Stimulated activated CD4-positive, alpha-beta T cell treated with anti-CD3 and anti-CD28 coated beads, Interleukin-15, amount 100 ng/mL, for 1 hour (primary cell): ENCODE data around the gene ZBTB8OS.
"Not testable (repeated sequence)": the region's sequence is repeated elsewhere in the genome, so short reads cannot be mapped to it uniquely, and the experiment has no call there.

ENCODE experiments used
- DNase-seq, 2 donors: peaks; one replicate each; pipeline ENCODE4 v3.0.0-alpha.2; 2020; ENCODE audit warnings: low read depth in 1 of 2, low spot score in 1 of 2

The ZBTB8OS gene

GRCh38 chr1:32650248-32650751, at the start of gene ZBTB8OS:
Gene ZBTB8OS, minus strand, starts transcription at chr1:32650550. Its CDS starts 21 bp downstream, at chr1:32650529.
- DNase-seq, result peak; percentile 67

DNA sequence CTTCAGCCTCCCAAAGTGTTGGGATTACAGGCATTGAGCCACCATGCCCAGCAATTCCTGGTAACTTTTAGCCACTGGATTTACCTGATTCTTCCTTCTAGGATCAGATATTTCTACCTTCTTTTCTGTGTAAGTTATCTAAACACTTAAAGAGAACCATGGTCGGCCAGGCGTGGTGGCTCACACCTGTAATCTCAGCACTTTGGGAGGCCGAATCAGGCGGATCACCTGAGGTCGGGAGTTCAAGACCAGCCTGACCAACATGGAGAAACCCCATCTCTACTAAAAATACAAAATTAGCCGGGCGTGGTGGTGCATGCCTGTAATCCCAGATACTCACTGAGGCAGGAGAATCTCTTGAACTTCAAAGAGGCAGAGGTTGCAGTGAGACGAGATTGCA, 46.6 kb upstream of the ZBTB8OS start:
- not testable (repeated sequence) for DNase-seq

- DNase-seq, result no peak
Measured at GRCh38 chr1:32696041-32696440, 45.7 kb upstream of the ZBTB8OS start.

- DNase-seq, result no peak
Measured at GRCh38 chr1:32695098-32695904, 45.0 kb upstream of the ZBTB8OS start.

DNA sequence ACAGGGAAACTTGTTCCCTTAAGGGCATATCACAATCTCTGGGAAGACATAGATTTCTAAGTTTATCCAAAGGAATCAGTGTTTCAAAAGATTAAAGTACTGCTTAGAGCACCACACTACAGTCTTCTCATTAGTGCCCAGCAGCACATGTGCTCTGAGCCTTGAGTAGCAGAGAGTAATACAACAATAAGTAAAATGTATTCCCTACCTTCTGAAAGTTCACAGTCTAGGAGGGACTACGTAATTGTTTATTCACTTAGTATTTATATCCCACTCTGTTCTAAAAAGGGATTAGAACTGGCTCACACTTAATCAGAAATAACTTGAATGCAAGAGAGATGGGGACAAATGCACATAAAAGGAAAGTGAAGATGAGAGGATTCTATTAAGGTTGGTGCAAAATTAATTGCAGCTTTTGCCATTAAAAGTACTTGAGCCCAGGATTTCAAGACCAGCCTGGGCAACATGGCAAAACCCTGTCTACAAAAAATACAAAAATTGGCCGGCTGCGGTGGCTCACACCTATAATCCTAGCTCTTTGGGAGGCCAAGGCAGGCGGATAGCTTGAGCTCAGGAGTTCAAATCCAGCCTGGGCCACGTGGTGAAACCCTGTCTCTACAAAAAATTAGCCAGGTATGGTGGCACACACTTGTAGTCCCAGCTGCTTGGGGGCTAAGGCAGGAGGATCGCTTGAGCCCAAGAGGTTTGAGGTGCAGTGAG, 43.3 kb upstream of the ZBTB8OS start:
- DNase-seq, result no peak

- no peak for DNase-seq
Measured at GRCh38 chr1:32686387-32686786, 36.0 kb upstream of the ZBTB8OS start.

- DNase-seq, result no peak
Measured at GRCh38 chr1:32685498-32685897, 35.1 kb upstream of the ZBTB8OS start.

DNA sequence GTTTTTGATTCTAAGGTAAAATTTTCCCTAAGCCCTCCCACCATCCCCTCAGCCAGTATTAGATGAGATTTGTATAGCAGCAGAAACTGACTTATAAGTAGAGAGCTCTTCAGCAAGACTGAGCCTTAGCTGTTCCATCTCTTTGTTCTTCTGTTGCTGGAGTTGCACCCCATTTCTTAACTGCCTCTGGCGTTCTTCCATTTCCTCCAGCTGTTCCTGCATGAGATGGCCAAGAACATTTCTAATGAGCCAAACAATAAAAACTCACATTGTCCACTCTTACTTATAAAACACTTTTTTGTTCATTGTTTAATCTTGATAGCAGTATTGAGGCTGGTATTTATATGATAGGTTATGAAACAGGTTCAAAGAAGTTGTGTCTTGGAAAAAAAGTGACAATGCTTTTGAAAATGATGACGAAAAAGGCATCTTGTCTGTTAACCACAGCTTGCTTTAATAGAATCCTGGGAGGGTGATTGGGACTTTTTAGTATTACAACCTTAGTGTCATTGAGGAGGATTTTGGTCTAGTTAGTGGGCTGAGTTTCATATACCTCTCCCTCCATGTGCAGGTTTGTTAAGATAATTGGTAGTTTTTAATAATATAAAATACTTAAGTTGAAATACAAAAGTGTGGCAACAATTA, 33.9 kb upstream of the ZBTB8OS start:
- DNase-seq, result no peak

DNA sequence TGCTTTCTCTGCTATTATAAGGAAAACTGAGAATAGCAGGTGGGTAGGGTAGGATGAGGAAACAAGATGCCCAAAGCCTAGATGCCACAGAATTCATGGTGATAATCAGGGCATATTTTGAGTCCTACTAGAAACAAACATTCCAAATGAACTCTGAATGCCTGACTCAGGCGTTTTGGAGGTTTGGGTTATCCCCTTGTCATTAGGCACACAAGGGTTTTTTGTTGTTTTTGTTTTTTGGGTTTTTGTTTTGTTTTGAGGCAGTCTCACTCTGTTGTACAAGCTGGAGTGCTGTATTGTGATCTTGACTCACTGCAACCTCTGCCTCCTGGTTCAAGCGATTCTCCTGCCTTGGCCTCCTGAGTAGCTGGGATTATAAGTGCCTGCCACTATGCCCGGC, 33.0 kb upstream of the ZBTB8OS start:
- DNase-seq, result no peak

DNA sequence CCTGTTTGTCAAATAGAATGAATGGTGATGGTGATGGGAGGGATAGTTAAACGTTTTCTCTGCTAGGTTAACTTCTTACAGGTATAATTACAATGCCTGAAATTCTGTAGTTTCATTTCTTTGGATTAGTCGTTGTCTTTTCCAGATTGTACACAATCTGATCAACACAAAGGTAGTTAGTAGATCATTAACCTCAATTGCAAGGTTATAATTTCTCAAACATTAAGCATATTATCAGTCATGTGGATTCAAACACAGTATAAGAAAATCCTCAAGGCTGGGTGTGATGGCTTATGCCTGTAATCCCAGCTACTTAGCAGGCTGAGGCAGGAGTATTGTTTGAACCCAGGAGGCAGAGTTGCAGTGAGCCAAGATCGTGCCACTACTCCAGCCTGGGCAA, 31.6 kb upstream of the ZBTB8OS start:
- DNase-seq, result no peak

GRCh38 chr1:32681509-32681908, 31.2 kb upstream of the ZBTB8OS start:
- DNase-seq, result no peak

GRCh38 chr1:32680642-32681041, 30.3 kb upstream of the ZBTB8OS start:
- DNase-seq, result no peak

DNA sequence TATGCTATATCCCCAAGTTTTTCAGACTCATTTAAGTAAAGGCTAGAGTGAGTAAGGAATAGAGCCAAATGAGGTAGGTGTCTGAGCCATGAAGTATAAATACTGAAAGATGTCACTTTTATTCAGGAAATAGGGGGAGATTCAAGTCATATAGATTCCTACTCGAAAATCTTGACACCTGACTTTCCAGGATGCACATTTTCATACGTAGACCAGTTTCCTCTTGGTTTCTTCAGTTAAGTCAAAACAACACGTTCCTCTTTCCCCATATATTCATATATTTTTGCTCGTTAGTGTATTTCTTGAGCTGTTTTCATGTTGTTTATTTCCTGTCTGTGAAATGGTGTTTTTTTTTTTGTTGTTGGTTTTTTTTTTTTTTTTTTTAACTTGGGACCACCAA, 29.6 kb upstream of the ZBTB8OS start:
- not testable (repeated sequence) for DNase-seq

- DNase-seq, result no peak
Measured at GRCh38 chr1:32676945-32677344, 26.6 kb upstream of the ZBTB8OS start.

- not testable (repeated sequence) for DNase-seq
Measured at GRCh38 chr1:32668716-32669115, 18.4 kb upstream of the ZBTB8OS start.

DNA sequence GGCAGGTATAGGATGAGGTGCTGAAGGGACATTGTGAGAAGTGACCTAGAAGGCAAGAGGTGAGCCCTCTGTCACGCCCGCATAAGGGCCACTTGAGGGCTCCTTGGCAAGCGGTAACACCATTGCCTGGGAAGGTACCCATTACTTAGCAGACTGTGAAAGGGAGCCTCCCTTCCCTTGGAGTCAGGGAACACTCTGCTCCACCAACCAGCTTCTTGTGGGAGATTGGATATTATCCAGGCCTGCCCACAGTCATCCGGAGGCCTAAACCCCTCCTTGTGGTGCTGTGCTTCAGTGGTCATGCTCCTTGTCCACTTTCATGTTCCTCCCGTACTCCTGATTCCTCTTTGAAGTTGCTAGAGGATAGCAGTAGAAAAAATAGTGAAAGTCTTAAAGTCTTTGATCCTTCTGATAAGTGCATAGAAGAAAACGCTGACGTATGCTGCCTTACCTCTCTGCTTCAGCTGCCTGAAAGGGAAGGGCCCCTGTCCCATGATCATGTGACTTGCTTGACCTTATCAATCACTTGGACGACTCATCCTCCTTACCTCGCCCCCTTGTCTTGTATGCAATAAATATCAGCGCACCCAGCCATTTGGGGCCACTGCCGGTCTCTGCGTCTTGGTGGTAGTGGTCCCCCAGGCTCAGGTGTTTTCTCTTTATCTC, 16.7 kb upstream of the ZBTB8OS start:
- no peak for DNase-seq

DNA sequence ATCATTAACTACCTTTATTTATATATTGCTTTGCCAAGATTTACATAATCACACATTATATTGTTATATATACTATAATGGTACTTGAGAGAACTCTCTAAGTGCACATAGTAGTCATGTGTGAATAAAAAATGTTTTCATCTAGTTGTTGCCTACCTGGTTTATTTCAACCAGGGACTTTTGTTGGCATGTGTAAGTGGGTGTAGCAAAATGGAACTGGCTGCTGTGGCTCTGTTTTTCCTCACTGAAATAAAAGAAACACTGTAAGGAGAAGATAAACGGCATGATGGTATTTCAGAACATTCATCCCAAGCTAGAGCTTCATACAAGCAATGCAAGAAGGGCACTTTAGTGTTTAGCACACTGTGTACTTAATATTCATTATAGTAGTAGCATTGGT, 15.6 kb upstream of the ZBTB8OS start:
- DNase-seq, result no peak

DNA sequence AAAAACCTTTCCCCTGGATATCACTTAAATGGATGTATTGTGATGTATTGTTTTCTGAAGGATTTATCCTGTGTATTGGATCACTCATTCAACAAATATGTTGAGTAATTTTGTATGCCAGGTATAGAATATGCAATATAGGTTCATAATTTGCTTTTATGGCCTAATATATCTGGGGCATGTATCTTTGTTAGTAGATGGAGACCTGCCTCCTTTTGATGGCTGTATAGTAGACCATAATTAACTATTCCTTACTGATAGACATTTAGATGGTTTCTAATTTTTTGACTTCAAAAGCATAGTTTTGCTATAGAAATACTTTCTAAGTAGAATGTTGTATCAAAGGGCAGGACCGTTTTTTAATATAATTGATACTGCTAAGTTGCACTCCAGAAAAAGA, 9.2 kb upstream of the ZBTB8OS start:
- no peak for DNase-seq

DNA sequence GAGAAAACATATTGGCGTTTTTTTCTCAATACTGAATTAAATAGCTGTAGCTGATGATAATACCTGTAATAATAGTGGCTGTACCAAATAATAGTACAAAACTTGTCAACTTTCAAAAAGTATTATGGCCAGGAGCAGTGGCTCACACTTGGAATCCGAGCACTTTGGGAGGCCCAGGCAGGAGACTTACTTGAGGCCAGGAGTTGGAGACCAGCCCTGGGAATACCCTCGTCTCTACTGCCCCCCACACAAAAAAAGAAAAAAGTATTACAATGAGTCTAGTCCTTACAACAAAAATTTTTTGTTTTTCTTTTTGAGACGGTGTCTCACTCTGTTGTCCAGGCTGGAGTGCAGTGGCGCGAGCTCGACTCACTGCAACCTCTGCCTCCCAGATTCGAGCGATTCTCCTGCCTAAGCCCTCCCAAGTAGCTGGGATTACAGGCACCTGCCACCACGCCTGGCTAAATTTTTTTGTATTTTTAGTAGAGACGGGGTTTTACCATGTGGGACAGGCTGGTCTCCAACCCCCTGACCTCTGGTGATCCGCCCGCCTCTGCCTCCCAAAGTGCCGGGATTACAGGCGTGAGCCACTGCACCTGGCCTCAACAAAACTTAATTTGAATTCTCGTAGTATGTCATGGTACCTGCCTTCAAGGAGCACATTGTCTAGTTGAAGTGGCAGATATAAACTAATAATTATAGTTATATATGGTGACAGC, 2.1 kb upstream of the ZBTB8OS start:
- DNase-seq, result no peak

DNA sequence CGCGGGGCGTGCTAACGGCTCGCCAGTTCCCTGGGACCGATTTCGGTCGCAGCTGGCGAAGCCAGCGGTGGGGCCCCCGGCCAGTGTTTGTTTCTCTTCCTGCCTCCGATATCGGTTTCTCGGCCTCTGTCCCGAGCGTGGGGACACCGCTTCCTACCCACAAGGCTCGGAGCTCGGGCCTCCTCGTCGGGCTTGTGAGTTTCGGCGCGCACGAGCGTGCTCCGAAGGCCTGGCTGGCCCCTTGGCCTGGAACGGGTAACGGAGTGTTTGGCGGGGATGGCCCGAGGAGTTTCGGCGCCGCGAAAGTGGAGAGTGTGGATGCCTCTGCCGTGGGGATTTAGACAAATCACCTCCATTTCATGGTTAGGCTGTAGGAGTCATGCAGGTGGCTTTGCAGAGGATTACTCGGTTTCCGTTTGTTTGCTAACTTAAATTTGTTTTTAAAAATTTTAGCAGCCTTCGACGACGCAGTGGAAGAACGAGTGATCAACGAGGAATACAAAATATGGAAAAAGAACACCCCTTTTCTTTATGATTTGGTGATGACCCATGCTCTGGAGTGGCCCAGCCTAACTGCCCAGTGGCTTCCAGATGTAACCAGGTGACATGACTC, 1.2 kb upstream of the ZBTB8OS start:
- no peak for DNase-seq
